Type B pancreatic cell (in vitro differentiated cells): ENCODE data around the gene NGF. TPM values are rescaled to one million over a fixed set of nuclear protein-coding genes. Genes with fewer than 3 reads are reported as not detected.
A peak's percentile ranks its signal among the peaks of the same experiment; 100 is the strongest.

Experiments
- DNase-seq: peaks from one replicate; pipeline ENCODE4 v3.0.0; 2021; ENCODE audit warnings: mixed read lengths; ENCODE audit not compliant: unreplicated experiment; ENCODE audit errors: extremely low spot score
- H3K27ac Mint-ChIP-seq: 2 replicates; pipeline ENCODE4 v1.8.0; 2021; ENCODE audit warnings: mild to moderate bottlenecking, mixed read lengths
- H3K27me3 Mint-ChIP-seq: 2 replicates; pipeline ENCODE4 v1.8.0; 2021; ENCODE audit warnings: mixed read lengths
- H3K36me3 Mint-ChIP-seq: 2 replicates; pipeline ENCODE4 v1.8.0; 2021; ENCODE audit warnings: mixed read lengths
- H3K4me1 Mint-ChIP-seq: one replicate; pipeline ENCODE4 v1.8.0; 2021; ENCODE audit warnings: mixed read lengths; ENCODE audit not compliant: unreplicated experiment
- H3K4me3 Mint-ChIP-seq: 2 replicates; pipeline ENCODE4 v1.8.0; 2021; ENCODE audit warnings: mild to moderate bottlenecking, mixed read lengths
- H3K9me3 Mint-ChIP-seq: 2 replicates; pipeline ENCODE4 v1.8.0; 2021; ENCODE audit warnings: mixed read lengths
- total RNA-seq: library from RNA; stranded (reverse); gene quantifications from 2 replicates; pipeline ENCODE4 v1.2.1, GENCODE V29; 2021; ENCODE audit warnings: low replicate concordance
- TF ChIP-seq, protein P1 (sequence below): fragments of 200-600 bp; sonication (generic); conservative IDR thresholded peaks from 2 replicates; pipeline ENCODE4 v1.5.0; 2021; ENCODE audit warnings: antibody characterized with exemption, mild to moderate bottlenecking

The NGF gene
- total RNA-seq, 1 donor from 2014 or later: 3.3 TPM

GRCh38 chr1:115300087-115300876, 37.8 kb downstream of the NGF start:
- no peak for DNase-seq
- no peaks in the 10 kb centered on the region for H3K9me3 Mint-ChIP-seq
- peaks cover 37% of the 10 kb centered on the region for H3K4me1 Mint-ChIP-seq
- H3K27me3 Mint-ChIP-seq: no peaks in the 10 kb centered on the region
- H3K4me3 Mint-ChIP-seq: peak overlapping the region; percentile 16
- TF ChIP-seq, protein P1, sequence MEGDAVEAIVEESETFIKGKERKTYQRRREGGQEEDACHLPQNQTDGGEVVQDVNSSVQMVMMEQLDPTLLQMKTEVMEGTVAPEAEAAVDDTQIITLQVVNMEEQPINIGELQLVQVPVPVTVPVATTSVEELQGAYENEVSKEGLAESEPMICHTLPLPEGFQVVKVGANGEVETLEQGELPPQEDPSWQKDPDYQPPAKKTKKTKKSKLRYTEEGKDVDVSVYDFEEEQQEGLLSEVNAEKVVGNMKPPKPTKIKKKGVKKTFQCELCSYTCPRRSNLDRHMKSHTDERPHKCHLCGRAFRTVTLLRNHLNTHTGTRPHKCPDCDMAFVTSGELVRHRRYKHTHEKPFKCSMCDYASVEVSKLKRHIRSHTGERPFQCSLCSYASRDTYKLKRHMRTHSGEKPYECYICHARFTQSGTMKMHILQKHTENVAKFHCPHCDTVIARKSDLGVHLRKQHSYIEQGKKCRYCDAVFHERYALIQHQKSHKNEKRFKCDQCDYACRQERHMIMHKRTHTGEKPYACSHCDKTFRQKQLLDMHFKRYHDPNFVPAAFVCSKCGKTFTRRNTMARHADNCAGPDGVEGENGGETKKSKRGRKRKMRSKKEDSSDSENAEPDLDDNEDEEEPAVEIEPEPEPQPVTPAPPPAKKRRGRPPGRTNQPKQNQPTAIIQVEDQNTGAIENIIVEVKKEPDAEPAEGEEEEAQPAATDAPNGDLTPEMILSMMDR: no peak
- H3K36me3 Mint-ChIP-seq: no peaks in the 10 kb centered on the region
- H3K27ac Mint-ChIP-seq: peak overlapping the region; percentile 60

GRCh38 chr1:115299266-115299665, 38.8 kb downstream of the NGF start:
- Mint-ChIP-seq H3K9me3 (no peaks in the 10 kb centered on the region), H3K27me3 (no peaks in the 10 kb centered on the region), H3K36me3 (no peaks in the 10 kb centered on the region), H3K27ac (no peak overlapping the region), H3K4me1 (peaks cover 37% of the 10 kb centered on the region), H3K4me3 (no peak overlapping the region)
- TF ChIP-seq, protein P1: no peak
- no peak for DNase-seq

DNA sequence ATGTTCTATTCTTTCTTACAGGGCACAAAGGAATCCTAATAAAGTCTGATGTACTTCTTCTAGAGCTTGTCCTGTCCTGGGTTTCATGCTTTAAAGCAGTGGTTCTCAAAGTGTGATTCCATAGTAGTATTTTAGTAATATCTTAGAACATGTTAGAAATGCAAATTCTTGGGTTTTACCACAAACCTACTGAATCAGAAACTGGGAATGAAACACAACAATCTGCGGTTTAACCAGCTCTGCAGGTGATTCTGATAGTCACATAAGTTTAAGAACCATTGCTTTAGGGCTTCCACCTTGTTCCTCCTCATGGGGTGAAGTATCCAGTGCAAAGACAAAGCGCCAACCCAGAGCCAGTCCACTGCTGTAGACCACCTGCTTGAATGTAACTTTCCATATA, 41.1 kb downstream of the NGF start:
- no peak for DNase-seq
- Mint-ChIP-seq H3K36me3 (no peaks in the 10 kb centered on the region), H3K4me1 (peaks cover 32% of the 10 kb centered on the region), H3K4me3 (no peak overlapping the region), H3K27ac (no peak overlapping the region), H3K27me3 (no peaks in the 10 kb centered on the region), H3K9me3 (no peaks in the 10 kb centered on the region)
- TF ChIP-seq, protein P1: no peak

DNA sequence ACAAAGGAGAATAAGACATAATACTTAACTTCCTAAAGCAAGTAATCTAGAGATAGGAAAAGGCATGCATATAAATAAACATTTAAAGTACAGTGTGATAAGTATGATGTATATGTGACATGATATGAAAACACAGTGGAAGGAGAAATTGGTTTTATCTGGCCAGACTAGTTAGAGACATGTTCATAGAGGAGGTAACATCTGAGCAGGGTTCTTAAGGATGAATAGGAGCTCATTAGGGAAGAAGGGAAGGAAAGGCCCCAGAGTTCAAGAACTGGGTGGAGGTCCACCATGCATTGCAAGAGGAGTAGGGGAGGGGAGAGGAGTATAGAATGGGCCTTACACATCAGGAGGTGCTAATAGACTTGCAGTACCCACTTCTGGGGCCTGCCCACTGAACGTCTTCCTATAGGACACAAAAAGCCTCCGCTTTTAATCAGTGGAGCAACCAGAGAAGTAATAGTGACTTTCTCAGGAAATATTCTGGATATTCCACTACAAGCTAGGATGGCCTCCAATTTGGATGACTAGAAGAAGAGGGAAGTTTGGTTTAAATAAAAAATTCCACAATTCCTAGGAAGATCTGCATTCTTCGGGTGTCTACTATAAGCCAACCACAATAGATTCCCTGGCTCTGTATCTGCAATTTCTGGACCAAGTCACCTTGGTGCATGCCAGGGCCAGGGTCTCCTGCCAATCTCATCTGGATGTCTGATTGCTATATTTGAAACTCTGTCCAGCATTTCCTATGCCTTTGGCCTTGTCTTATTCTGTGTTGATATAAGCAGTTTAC, 41.9 kb downstream of the NGF start:
- TF ChIP-seq, protein P1: no peak
- no peak for DNase-seq
- Mint-ChIP-seq H3K4me1 (peaks cover 24% of the 10 kb centered on the region), H3K27ac (no peak overlapping the region), H3K27me3 (no peaks in the 10 kb centered on the region), H3K4me3 (no peak overlapping the region), H3K36me3 (peaks cover 4% of the 10 kb centered on the region), H3K9me3 (no peaks in the 10 kb centered on the region)

- Mint-ChIP-seq H3K27me3 (peaks cover 3% of the 10 kb centered on the region), H3K36me3 (peaks cover 4% of the 10 kb centered on the region), H3K4me3 (no peak overlapping the region), H3K9me3 (no peaks in the 10 kb centered on the region), H3K4me1 (peaks cover 2% of the 10 kb centered on the region), H3K27ac (no peak overlapping the region)
- TF ChIP-seq, protein P1: no peak
- no peak for DNase-seq
Measured at GRCh38 chr1:115293899-115294298, 44.1 kb downstream of the NGF start.
